ENCODE measurements around the gene CLMN. TPM values are rescaled to one million over a fixed set of nuclear protein-coding genes. Genes with fewer than 3 reads are reported as not detected.

CLMN gene
- total and polyA plus RNA-seq, 2 of the 13 experiments (the other 11 are each of a cell fraction or from before 2014, with no cell fraction given): 15.1 to 16.7 TPM

GRCh38 chr14:95307402-95308041 lies 12.2 kb downstream of the CLMN start (continued):
- TF ChIP-seq ZNF276 (CRISPR knock-in tag; IDR thresholded peaks at IDR 0.05; ENCODE audit: low read depth): no peak
- TF ChIP-seq MIXL1 (CRISPR knock-in tag; IDR thresholded peaks at IDR 0.05): no peak
- TF ChIP-seq ZNF784 (CRISPR knock-in tag; IDR thresholded peaks at IDR 0.05; ENCODE audit: borderline replicate concordance): no peak
- TF ChIP-seq FOXA3 (CRISPR knock-in tag; IDR thresholded peaks at IDR 0.05): no peak; the same call in 1 of the 2 replicates
- TF ChIP-seq TFDP1 (CRISPR knock-in tag; IDR thresholded peaks at IDR 0.05; ENCODE audit: borderline replicate concordance): 0 out of 2 replicates have a peak, but pooled peaks have one; percentile 29
- no peak for TF ChIP-seq ZNF816 (CRISPR knock-in tag; IDR thresholded peaks at IDR 0.05; ENCODE audit: borderline replicate concordance)
- TF ChIP-seq ZNF710 (CRISPR knock-in tag; IDR thresholded peaks at IDR 0.05; ENCODE audit: borderline replicate concordance): no peak
- no peak for TF ChIP-seq AKAP8 (CRISPR knock-in tag; IDR thresholded peaks at IDR 0.05)
- TF ChIP-seq KDM5B (CRISPR knock-in tag; IDR thresholded peaks at IDR 0.05; ENCODE audit: borderline replicate concordance): 0 out of 2 replicates have a peak, but pooled peaks have one; percentile 19
- peak in 1 of 2 experiments; percentile 16; a peak in 1 of 4 replicates for TF ChIP-seq EP300 (IDR thresholded peaks at IDR 0.05; ENCODE audit: low read depth in 2 of 2, low read length in 2 of 2)
- TF ChIP-seq EP300 (CRISPR knock-in tag; IDR thresholded peaks at IDR 0.05; ENCODE audit: borderline replicate concordance): no peak
- no peak for TF ChIP-seq KLF15 (CRISPR knock-in tag; IDR thresholded peaks at IDR 0.05; ENCODE audit: borderline replicate concordance)
- TF ChIP-seq ZNF709 (CRISPR knock-in tag; IDR thresholded peaks at IDR 0.05): no peak
- TF ChIP-seq BHLHE40 (IDR thresholded peaks at IDR 0.05; ENCODE audit: low read length): peak; percentile 76
- no peak for TF ChIP-seq TRIM24 (CRISPR knock-in tag; IDR thresholded peaks at IDR 0.05)
- TF ChIP-seq PCBP2 (optimal IDR thresholded peaks at IDR 0.05; ENCODE audit: low read depth, low read length, poor library complexity, severe bottlenecking): no peak
- no peak for TF ChIP-seq NCOA5 (CRISPR knock-in tag; IDR thresholded peaks at IDR 0.05)
- TF ChIP-seq POGK (CRISPR knock-in tag; conservative IDR thresholded peaks at IDR 0.05): no peak
- TF ChIP-seq GMEB1 (CRISPR knock-in tag; IDR thresholded peaks at IDR 0.05; ENCODE audit: borderline replicate concordance): no peak

Measured in HepG2 (cell line).